Activated CD8-positive, alpha-beta memory T cell treated with anti-CD3 and anti-CD28 coated beads for 1 hour (primary cell): ENCODE data around the gene CLCF1.
A peak's percentile ranks its signal among the peaks of the same experiment; 100 is the strongest.
"Not testable (repeated sequence)": the region's sequence is repeated elsewhere in the genome, so short reads cannot be mapped to it uniquely, and the experiment has no call there.

Experiments
- DNase-seq, 2 donors: peaks; one replicate each; pipeline ENCODE4 v3.0.0-alpha.2; 2020; ENCODE audit warnings: low read depth in 1 of 2; ENCODE audit errors: extremely low read depth in 1 of 2

CLCF1 gene

DNA sequence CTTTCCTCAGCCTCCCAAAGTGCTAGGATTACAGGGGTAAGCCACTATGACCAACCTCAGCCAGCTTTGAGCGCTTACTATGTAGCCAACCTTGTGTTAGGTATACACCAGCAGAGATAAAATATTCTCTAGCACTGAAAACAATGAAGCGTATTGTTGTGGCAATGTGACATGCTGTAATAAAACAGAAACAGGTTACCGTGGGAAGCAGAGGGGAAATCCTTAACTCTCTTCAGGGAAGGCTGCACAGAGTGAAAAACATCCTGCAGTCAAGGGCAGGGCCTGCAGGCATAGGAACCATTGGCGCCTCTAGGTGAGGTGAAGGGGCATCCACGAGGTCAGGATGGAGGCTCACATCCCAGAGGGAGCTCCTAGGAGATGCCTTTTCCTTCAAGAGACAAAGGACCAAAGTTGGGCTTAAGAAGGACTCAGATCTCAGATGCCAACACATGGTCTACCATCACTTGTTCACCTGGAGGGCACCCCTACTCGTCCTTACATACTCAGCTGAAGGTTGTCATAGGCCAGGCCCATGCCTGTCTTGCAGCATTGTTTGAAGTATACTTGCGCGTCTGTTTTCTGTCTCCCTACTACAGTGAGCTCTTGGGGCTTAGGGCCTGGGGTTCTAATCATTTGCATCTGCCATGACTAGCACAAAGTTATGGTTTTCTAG is 28.0 kb downstream of the CLCF1 start:
- DNase-seq, result no peak

DNA sequence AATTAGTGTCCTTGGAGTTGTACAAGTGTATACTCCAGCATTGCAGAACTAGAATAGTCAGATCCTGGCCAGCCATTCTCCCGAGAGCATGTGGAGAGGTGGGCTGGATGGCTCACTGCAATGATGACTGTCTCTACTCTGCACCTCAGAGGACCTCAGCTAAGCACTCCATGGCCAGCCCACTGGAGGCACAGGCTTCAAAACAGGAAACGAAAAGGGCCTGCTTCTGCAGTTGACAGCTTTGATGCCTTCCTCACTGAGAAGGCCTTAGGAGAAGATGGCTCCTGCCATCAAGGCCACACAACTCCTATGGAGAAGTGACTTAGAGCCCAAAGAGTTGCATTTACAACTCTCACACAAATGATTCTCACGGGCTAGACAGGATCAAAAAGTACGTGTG is 29.1 kb downstream of the CLCF1 start:
- DNase-seq, result no peak

DNA sequence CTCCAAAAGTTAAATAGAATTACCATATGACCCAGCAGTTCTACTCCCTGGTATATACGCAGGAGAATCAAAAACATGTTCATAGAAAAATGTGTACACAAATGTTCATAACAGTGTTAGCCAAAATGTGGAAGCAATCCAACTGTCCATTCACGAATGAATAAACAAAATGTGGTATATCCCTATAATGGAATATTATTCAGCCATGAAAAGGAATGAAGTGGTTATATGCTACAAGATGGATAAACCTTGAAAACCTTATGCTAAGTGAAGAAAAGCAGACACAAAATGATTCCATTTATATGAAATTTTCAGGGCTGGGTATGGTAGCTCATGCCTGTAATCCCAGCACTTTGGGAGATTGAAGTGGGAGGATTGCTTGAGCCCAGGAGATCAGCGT is 36.1 kb downstream of the CLCF1 start:
- DNase-seq, result no peak

DNA sequence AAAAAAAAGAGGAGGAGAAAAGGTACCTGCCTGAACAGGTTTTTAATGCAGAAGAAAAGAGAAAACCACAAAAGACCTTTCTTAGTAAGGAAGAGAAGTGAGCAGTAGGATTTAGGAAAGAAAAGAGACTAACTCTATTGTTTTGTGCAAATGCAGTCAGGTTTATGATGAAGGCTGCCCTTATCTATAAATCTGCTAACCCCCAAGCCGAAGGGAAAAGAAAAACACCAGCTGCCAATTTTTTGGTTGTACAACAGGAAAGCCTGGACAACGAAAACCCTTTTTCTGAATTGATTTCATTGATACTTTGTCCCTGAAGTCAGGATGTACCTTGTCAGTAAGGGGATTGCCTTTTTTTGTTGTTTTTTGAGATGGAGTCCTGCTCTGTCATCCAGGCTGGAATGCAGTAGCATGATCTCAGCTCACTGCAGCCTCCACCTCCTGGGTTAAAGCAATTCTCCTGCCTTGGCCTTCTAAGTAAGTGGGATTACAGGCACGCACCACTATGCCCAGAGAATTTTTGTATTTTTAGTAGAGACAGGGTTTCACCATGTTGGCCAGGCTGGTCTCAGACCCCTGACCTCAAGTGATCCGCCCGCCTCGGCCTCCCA is 41.2 kb downstream of the CLCF1 start:
- no peak for DNase-seq

DNA sequence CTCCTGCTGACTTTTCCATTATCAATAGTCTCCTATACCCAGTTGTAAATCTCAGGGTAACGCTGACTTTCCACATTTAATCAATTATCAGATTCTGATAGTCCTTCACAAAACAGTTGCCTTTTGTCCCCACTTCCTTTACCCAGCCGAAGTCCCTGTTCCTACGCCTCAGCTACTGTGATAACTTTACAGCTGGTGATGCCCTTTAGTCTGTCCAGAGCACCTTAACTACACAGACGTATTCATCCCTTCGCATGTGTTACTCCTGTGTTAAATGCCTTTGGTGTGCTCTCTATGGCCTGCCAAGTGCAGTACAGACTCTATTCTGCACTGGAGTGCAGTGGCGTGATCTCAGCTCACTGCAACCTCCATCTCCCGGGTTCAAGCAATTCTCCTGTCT is 49.9 kb downstream of the CLCF1 start:
- DNase-seq, result no peak

DNA sequence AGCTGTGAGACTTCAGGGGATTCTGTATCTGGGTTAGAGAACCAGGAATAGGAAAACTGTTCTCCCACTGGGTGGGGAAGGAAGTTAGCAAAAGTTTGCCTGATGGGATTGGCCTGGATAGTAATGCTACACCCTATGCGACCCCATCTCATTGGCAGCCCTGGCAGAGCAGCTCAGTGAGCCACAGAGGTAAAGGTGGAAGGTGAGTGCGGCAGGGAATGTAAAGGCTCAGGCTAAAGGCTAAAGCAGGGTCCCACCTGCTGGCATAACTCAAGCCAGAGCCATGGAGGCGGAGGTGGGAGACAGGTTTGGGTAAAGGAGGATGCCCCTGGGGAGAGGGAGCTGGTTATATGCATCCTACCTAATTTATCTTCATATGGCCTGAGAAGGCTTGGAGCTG is 51.3 kb downstream of the CLCF1 start:
- no peak for DNase-seq

DNA sequence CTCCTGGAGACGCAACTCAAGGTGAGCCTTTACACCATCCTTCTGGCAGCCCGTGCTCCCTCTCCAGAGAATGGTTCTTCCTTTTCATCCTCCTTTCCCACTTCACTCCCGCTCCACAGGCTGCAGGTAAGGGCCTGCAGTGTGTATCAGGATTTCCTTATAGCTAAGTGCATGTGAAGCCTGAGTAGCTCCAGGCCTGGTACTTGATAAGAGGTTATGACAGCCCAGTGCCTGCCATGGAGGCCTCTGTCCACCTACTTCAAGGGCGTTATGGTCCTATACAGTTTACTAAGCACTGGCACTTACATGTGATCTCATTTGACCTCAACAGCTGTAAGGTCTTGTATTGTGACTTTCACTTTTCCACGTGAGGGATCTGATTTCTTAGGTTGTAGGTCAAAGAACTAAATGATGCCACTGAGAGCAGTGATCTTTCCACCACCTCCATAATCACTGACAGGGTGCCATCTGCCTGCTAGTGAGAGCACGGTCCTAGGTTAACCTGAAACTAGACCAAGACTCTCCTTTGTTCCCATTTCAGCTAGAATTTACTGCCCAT is 52.0 kb downstream of the CLCF1 start:
- DNase-seq, result no peak

DNA sequence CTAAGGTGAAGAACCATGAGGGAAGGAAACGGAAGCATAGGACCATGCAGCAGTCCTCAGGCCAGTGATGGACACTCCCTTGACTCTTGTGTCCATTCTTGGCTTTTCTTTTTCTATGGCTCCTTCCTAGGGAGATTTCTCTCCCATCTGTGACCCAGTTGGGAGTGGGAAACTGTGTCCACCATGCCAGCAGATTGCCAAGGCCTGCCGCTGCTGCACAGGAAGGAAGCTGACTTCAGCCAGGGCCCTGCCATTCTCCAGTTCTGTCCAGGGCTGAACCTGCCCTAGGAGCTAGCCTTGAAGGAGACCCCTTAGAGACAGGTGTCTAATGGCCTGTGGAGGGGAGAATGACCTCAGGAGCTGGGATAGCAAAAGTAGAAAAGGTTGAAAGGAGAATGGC is 52.7 kb downstream of the CLCF1 start:
- DNase-seq, result no peak

DNA sequence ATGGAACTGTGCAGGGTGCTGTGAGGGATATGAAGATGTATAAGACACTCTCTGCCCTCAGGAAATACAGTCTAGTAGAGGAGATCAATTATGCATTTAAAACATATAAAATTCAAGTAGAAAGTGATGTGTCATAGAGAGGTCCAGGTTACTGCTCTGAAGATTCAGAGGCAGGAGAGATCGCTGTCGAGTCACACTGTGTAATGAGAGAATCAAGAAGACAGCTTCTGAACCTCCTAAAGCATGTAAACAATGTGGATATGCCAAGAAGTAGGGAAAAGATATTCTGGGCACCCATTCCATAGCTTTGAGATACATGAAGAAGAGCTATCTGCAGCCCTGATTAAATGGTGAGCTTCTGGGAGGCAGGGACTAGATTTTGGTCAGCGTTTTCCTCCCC is 53.4 kb downstream of the CLCF1 start:
- no peak for DNase-seq

DNA sequence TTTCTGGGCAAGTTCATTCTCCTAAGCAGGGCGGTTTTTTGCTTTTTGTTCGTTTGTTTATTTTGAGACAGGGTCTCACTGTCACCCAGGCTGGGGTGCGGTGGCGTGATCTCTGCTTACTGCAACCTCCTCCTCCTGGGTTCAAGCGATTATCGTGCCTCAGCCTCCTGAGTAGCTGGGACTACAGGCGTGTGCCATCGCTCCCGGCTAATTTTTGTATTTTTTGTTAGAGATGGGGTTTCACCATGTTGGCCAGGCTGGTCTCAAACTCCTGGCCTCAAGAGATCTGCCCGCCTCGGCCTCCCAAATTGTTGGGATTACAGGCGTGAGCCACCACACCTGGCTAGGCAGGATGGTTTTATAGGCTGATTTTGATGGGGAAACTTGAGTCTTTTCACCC is 54.5 kb downstream of the CLCF1 start:
- DNase-seq, result not testable (repeated sequence)

DNA sequence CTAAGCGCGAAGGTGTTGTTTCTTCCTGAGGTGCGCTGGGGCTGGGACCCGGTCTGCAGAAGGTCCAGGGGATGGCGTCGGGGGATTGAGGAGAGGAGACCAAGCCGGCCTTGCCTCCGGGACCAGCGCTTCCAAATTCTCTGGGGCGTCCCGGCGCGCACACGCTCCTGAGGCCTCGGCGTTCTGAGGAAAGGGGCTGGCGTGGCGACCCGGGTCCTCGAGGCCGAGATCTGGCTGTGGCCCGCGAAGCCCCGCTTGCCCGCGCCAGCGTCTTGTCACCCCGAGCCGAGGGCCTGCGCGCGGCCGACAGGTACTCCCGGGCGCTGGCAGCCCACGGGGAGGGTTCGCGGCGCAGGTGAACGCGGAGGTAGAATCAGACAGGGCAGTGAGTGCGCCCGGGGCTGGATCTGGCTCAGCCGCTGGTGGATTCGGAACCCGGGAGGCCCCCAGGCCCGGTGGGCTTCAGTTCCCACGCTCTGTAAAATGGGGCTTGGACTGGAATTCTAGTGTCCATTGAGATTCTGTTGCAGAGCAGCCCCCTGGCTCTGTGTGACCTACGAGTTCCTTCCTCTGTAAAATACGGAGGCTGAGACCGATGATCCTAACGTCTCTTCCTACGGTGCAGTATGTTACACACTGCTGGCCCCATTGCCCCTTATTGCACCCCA is 55.4 kb downstream of the CLCF1 start:
- DNase-seq, result no peak

DNA sequence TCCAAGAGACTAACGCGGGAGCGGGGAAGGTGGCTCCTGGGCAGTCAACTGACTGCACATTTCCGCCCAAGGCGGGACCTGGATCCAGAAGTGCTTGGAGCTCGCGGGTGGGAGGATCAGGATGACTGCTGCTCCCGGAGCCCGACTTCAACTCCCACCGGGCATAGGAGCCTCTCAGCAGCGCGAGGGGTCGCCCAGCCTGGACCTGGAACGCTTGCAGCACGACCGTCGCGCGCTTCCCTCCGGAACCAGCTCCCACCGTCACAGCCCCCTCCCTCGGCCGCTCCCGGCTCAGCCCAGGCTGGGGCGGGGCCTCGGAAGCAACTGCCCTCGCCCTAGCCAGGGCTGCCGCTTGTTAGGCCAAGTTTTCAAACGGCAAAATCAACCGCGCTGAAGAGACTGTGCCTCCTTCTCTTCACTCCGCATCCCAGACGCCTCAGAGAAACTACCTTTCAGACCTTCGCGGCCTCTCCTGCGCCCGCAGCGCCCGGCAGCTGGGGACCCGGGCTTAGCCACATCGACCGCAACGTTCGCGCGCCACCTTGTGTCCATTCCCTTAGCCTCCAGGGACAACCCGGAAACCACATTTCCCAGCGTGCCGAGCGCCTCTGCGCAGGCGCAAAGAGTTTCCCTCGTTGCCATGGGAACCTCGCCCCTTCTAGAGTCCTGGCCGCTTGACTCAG is 56.1 kb downstream of the CLCF1 start:
- peak; percentile 98 to 99 for DNase-seq

DNA sequence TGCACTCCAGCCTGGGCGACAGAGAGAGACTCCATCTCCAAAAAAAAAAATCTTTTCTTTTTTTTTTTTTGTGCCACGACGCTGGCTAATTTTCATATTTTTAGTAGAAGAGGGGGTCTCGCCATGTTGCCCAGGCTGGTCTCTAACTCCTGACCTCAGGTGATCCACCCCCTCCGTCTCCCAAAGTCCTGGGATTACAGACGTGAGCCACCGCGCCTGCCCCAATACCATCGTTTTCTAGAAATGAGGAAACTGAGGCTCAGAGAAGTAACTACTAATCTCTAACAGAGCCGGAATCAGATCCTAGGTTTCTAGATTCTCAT is 56.6 kb downstream of the CLCF1 start:
- no peak for DNase-seq

DNA sequence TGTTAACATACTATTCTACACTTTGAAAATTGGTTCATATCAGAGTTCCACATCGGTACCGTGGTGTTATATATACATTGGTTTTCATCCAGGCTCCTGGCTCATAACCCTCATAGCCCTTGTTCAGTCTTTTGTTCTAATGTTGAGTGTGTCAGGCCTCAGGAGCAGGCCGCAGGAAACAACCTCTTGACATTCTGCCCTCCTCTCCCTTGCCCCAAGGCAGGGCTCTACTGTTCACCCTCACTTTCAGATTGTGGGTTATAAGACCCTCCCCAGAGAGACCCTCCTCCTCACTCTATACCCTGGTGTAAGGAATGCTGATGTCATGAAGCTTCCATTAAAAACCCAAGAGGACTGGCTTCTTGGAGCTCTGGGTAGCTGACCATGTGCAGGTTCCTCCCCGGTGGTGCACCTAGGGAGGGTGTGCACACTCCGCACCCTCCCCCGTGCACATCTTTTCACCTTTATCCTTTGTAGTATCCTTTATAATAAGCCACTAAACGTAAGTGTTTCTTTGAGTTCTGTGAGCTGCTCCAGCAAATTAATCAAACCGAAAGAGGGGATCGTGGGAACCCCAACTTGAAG is 58.0 kb downstream of the CLCF1 start:
- no peak for DNase-seq

DNA sequence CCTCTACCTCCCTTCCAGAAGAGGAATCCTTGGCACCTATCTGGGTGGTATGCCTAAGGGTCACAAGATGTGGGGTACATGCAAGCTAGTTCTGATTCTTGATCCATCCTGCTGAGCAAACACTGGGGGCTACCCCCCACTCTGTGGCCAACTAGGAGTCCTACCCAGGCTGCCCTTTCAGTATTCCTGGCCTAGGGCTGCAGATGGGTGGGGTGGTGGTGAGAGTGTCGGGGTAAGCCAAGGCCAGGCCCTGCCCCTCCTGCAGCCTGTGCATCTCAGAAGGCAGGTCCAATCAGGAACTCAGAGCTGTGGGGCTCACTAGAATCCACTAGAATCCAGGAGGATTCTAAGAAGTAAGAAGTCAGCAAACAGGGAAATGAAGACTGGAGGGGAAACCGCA is 59.2 kb downstream of the CLCF1 start:
- DNase-seq, result no peak
